AG04450 (cell line): Measurements from ENCODE around the gene CTF1. TPM values are rescaled to one million over a fixed set of nuclear protein-coding genes. Genes with fewer than 3 reads are reported as not detected.
A peak's percentile ranks its signal among the peaks of the same experiment; 100 is the strongest.

ENCODE experiments used
- CTCF ChIA-PET: fragments of 300-600, 350-600 bp; formaldehyde crosslinking; extraction: SDS; loops from one replicate; lab custom pipeline; 2022; ENCODE audit warnings: antibody characterized with exemption, inconsistent platforms; lab: Charles Lee
- POLR2A ChIA-PET: fragments of 350-600 bp; formaldehyde crosslinking; extraction: SDS; loops from one replicate; lab custom pipeline; 2021; ENCODE audit warnings: antibody characterized with exemption, inconsistent platforms; lab: Yijun Ruan, JAX
- DNase-seq: peaks from one replicate; pipeline ENCODE4 v3.0.0-alpha.2; 2011; ENCODE audit warnings: low read depth, low spot score
- H3K27ac ChIP-seq: one replicate; pipeline ENCODE4 v1.5.1; 2012; ENCODE audit warnings: low read depth, low read length, control low read depth
- H3K27me3 ChIP-seq: one replicate; pipeline ENCODE4 v1.6.0; 2012; ENCODE audit warnings: low read length; ENCODE audit not compliant: control insufficient read depth, insufficient read depth
- H3K4me3 ChIP-seq: 2 replicates; pipeline ENCODE4 v1.5.1; 2011; ENCODE audit warnings: mild to moderate bottlenecking, low read depth, low read length, control low read depth
- H3K9me3 ChIP-seq: 2 replicates; pipeline ENCODE4 v1.5.1; 2012; ENCODE audit warnings: low read length; ENCODE audit not compliant: control insufficient read depth, insufficient read depth
- polyA plus RNA-seq: library from polyadenylated mRNA; depleted of rRNA; stranded (reverse); fragments of >200 nt; gene quantifications from 2 replicates; pipeline ENCODE4 v1.2.3, GENCODE V29; 2011
- TF ChIP-seq, protein P1 (sequence below): IDR thresholded peaks from 2 replicates; pipeline ENCODE4 v1.5.1; 2011; ENCODE audit warnings: low read depth, low read length, control low read depth, inconsistent platforms

The CTF1 gene
- polyA plus RNA-seq, 1 experiment = 10.1 TPM

DNA sequence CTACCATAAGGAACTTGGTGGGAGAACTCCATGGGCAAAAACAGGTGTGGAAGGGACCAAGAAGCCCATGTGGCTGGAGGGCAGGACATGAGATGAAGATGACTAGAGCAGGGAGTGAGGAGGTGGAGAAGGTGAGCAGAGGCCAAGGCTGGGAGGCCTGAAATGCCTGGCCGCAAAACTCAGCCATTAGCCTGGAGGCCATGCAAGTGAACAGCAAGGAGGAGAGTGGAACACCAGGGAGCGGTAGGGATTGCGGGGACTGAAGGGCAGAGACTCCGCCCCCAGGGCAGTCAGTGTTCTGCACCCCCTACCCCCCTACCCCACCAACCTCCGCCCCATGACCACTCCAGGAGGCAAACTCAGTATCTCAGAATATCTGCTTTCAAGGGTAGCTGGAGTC lies 19.5 kb upstream of the CTF1 start:
- CTCF ChIA-PET = interaction anchor here (1.1 to 1.5 kb wide), 2 partner anchors 25 to 62 kb away, joined by 3 to 4 read pairs; no protein-coding TSS in a partner anchor
- H3K27ac ChIP-seq = no peak overlapping the region
- H3K4me3 ChIP-seq = peak overlapping the region; percentile 85

DNA sequence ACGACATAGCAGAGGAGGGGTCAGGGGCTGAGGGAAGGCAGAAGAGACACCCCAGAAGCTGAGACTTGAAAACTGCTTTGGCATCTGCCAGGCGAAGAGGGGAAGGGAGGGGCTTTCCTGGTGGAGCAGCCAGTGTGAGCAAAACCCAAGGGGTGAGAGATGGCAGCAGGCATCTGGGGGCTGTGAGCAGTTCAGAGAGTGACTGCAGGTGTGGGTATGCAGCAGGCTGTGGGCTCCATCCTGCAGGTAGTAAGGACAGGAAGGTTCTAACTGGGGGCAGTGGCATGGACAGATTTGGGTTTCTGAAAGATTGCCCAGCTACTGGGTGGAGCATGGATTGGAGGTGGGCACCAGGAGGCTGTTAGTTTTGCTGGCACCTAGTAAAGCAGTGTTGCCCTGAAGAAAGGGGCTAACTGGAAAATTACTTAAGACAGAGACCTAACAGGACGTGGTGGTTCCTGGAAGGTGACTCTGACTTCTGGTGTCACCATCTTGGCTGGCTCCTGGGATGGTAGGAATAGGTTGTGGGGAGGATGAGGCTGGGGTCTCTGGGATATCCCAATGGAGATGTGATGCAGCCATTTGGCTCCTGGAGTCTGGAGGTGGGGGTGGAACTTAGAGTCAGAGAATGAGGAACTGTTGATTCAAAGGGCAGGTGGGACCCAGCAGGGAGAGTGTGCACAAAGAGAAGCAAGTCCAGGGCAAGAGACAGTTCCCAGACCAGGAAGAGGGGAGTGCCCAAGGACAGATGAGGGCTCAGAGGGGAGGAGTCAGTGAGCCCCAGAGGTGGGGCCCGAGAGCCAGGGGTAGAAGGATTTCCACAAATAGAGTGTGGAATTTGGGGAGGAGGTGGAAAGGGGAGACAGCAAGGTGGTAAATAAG lies 13.7 kb upstream of the CTF1 start:
- no peaks in the 10 kb centered on the region for H3K9me3 ChIP-seq
- H3K27ac ChIP-seq = no peak overlapping the region
- CTCF ChIA-PET = interaction anchor here (1.8 kb wide), 1 partner anchor 38 kb away, joined by 4 read pairs; no protein-coding TSS in a partner anchor
- no peaks in the 10 kb centered on the region for H3K27me3 ChIP-seq
- DNase-seq = no peak
- no peak overlapping the region for H3K4me3 ChIP-seq
- POLR2A ChIA-PET = no interaction called here
- TF ChIP-seq, protein P1, sequence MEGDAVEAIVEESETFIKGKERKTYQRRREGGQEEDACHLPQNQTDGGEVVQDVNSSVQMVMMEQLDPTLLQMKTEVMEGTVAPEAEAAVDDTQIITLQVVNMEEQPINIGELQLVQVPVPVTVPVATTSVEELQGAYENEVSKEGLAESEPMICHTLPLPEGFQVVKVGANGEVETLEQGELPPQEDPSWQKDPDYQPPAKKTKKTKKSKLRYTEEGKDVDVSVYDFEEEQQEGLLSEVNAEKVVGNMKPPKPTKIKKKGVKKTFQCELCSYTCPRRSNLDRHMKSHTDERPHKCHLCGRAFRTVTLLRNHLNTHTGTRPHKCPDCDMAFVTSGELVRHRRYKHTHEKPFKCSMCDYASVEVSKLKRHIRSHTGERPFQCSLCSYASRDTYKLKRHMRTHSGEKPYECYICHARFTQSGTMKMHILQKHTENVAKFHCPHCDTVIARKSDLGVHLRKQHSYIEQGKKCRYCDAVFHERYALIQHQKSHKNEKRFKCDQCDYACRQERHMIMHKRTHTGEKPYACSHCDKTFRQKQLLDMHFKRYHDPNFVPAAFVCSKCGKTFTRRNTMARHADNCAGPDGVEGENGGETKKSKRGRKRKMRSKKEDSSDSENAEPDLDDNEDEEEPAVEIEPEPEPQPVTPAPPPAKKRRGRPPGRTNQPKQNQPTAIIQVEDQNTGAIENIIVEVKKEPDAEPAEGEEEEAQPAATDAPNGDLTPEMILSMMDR = no peak

More for the DNA sequence above, 19.5 kb upstream of the CTF1 start:
- H3K9me3 ChIP-seq = peaks cover 3% of the 10 kb centered on the region; the same call in 1 of the 2 replicates
- TF ChIP-seq, protein P1 = no peak
- no peaks in the 10 kb centered on the region for H3K27me3 ChIP-seq
- DNase-seq = no peak
- POLR2A ChIA-PET = interaction anchor here (0.7 to 3.0 kb wide), 2 partner anchors 65 to 71 kb away, joined by 3 to 22 read pairs; no protein-coding TSS in a partner anchor

DNA sequence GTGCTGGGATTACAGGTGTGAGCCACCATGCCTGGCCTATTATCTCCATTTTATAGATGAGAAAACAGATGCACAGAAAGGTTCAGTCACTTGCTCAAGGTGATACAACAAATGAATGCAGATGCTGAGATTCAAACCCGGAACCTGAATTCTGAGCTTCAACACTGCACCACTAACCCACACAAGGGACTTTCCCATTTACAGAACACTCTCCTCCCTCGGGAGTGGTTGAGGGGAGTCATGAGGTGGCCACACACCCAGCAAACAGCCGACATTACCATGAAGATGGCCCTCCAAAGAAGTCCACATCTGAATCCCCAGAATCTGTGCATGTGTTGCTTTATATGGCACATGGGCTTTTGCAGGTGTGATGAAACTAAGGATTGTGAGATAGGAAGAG lies 11.7 kb upstream of the CTF1 start:
- DNase-seq = no peak
- no peak overlapping the region for H3K27ac ChIP-seq
- TF ChIP-seq, protein P1 = no peak
- H3K27me3 ChIP-seq = no peaks in the 10 kb centered on the region
- no peak overlapping the region for H3K4me3 ChIP-seq
- ChIA-PET CTCF (interaction anchor here (1.2 to 1.8 kb wide), 2 partner anchors 40 to 71 kb away, joined by 3 to 4 read pairs; no protein-coding TSS in a partner anchor), POLR2A (interaction anchor here (0.6 kb wide), 1 partner anchor 267 kb away, joined by 5 read pairs; no protein-coding TSS in a partner anchor)
- H3K9me3 ChIP-seq = no peaks in the 10 kb centered on the region

DNA sequence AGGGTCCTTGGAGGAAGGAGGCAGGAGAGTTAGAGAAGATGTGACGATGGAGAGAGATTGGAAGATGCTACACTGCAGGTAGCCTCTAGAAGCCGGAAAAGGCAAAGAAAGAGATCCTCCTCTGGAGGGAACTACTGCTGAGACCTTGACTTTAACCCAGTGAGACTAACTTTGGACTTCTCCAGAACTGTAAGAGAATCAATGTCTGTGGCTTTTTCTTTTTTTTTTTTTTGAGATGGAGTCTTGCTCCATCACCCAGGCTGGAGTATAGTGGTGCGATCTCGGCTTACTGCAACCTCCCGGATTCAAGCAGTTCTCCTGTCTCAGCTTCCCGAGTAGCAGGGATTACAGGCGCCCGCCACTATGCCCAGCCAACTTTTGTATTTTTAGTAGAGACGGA lies 11.2 kb upstream of the CTF1 start:
- ChIA-PET CTCF (interaction anchor here (0.7 kb wide), 1 partner anchor 101 kb away, joined by 5 read pairs; no protein-coding TSS in a partner anchor), POLR2A (no interaction called here)
- Histone ChIP-seq H3K9me3 (no peaks in the 10 kb centered on the region), H3K27me3 (no peaks in the 10 kb centered on the region), H3K27ac (no peak overlapping the region), H3K4me3 (no peak overlapping the region)
- DNase-seq = no peak
- TF ChIP-seq, protein P1 = no peak

DNA sequence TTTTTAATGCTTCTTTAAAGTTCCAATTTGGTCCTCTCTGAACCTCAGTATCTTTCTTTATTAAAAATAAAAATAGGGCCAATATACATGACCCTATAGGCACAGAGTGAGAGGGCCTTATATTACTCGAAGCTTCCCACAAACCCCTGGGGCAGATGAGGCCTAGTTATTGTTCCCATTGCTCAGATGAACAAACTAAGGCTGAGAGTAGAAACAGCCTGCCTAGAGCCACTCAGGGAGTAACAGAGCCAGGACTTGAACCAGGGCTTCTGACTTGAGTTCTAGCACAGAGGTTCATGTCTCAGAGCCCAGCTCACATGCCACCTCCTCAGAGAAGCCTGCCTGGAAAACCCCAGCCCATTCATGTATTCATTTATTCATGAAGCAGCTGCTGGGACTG lies 10.3 kb upstream of the CTF1 start:
- TF ChIP-seq, protein P1 = no peak
- no peak overlapping the region for H3K4me3 ChIP-seq
- H3K27ac ChIP-seq = no peak overlapping the region
- ChIA-PET POLR2A (interaction anchor here (0.8 kb wide), 1 partner anchor 11 kb away, joined by 4 read pairs; no protein-coding TSS in a partner anchor), CTCF (no interaction called here)
- no peaks in the 10 kb centered on the region for H3K27me3 ChIP-seq
- no peaks in the 10 kb centered on the region for H3K9me3 ChIP-seq
- no peak for DNase-seq
